ENCODE results near the gene RNF149. TPM values are rescaled to one million over a fixed set of nuclear protein-coding genes. Genes with fewer than 3 reads are reported as not detected.
A peak's percentile ranks its signal among the peaks of the same experiment; 100 is the strongest.

RNF149 gene
- total RNA-seq, 5 donors from 2014 or later (not counting 1 experiment from before 2014, with no cell fraction given): 114 to 139 (median 123) TPM

GRCh38 chr2:101344137-101344536, 35.6 kb upstream of the RNF149 start:
- ATAC-seq (replicated peaks in 1 of 4) (no peak), DNase-seq (no peak)
- no peak overlapping the region for H3K4me3 Mint-ChIP-seq
- no peaks in the 10 kb centered on the region for H3K9me3 Mint-ChIP-seq
- H3K27me3 ChIP-seq (replicated peaks in 1 of 2; ENCODE audit: control insufficient read depth in 2 of 2, extremely low read depth in 1 of 2, insufficient read depth in 2 of 2, low read length in 1 of 2): no peaks in the 10 kb centered on the region
- no peaks in the 10 kb centered on the region for H3K36me3 Mint-ChIP-seq
- no peaks in the 10 kb centered on the region for H3K9me3 ChIP-seq
- WGBS (ENCODE audit: insufficient coverage): 72% methylated on average over 5 of the region's 5 CpGs
- ChIA-PET CTCF (interaction anchor here in 1 of 2 donors (1.5 kb wide), 1 partner anchor 33 kb away, joined by 4 read pairs; no protein-coding TSS in a partner anchor), POLR2A (no interaction called here)
- H3K4me1 Mint-ChIP-seq: peaks cover 24 to 31% (median 29%) of the 10 kb centered on the region in 3 donors
- no peaks in the 10 kb centered on the region for H3K36me3 ChIP-seq (ENCODE audit: control insufficient read depth in 2 of 2, extremely low read depth in 1 of 2, insufficient read depth in 1 of 2, low read length in 1 of 2)
- H3K4me1 ChIP-seq (ENCODE audit: control insufficient read depth in 1 of 2, extremely low read depth in 1 of 2, insufficient read depth in 2 of 2, low read length in 2 of 2): peaks cover 8 to 16% of the 10 kb centered on the region in 2 experiments
- no peak overlapping the region for H3K27ac ChIP-seq (ENCODE audit: low read length)
- H3K27me3 Mint-ChIP-seq: no peaks in the 10 kb centered on the region
- no peak overlapping the region for H3K27ac Mint-ChIP-seq
- no peak overlapping the region for H3K4me3 ChIP-seq (ENCODE audit: control insufficient read depth in 1 of 2, extremely low read depth in 1 of 2, low read length in 1 of 2)

DNA sequence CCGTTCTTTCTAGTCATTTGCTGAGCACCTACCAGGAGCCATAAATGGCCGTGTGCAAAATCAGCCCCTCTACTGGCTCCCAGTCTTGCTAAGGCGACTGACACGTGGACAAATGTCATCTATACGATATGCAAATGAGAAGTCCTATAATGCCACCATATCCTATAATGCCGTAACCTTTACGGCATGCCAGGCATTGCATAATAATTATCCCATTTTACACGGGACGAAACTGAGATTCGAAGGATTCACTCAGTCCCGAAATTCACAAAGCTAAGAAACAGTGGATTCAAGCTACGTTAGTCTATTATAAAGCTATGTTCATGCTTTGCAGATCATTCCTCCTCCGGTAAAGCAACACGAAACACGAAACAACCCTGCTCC, 34.1 kb upstream of the RNF149 start:
- H3K4me1 Mint-ChIP-seq: peaks cover 24 to 40% (median 31%) of the 10 kb centered on the region in 3 donors
- no peaks in the 10 kb centered on the region for H3K9me3 ChIP-seq
- no peak overlapping the region for H3K4me3 Mint-ChIP-seq
- no peak for ATAC-seq (replicated peaks in 1 of 4)
- no peak for DNase-seq
- no peak overlapping the region for H3K4me3 ChIP-seq (ENCODE audit: control insufficient read depth in 1 of 2, extremely low read depth in 1 of 2, low read length in 1 of 2)
- H3K36me3 Mint-ChIP-seq: no peaks in the 10 kb centered on the region
- no peaks in the 10 kb centered on the region for H3K27me3 Mint-ChIP-seq
- no peak overlapping the region for H3K27ac Mint-ChIP-seq
- CTCF ChIA-PET: interaction anchor here (0.6 to 1.8 kb wide), 14 partner anchors 9 to 1483 kb away, joined by 3 to 13 read pairs (median 4); no protein-coding TSS in a partner anchor
- POLR2A ChIA-PET: no interaction called here
- no peaks in the 10 kb centered on the region for H3K9me3 Mint-ChIP-seq
- H3K27ac ChIP-seq (ENCODE audit: low read length): no peak overlapping the region
- peaks cover 8 to 16% of the 10 kb centered on the region in 2 experiments for H3K4me1 ChIP-seq (ENCODE audit: control insufficient read depth in 1 of 2, extremely low read depth in 1 of 2, insufficient read depth in 2 of 2, low read length in 2 of 2)
- no peaks in the 10 kb centered on the region for H3K27me3 ChIP-seq (replicated peaks in 1 of 2; ENCODE audit: control insufficient read depth in 2 of 2, extremely low read depth in 1 of 2, insufficient read depth in 2 of 2, low read length in 1 of 2)
- H3K36me3 ChIP-seq (ENCODE audit: control insufficient read depth in 2 of 2, extremely low read depth in 1 of 2, insufficient read depth in 1 of 2, low read length in 1 of 2): no peaks in the 10 kb centered on the region
- WGBS (ENCODE audit: insufficient coverage): 85% methylated on average over 14 of the region's 15 CpGs

DNA sequence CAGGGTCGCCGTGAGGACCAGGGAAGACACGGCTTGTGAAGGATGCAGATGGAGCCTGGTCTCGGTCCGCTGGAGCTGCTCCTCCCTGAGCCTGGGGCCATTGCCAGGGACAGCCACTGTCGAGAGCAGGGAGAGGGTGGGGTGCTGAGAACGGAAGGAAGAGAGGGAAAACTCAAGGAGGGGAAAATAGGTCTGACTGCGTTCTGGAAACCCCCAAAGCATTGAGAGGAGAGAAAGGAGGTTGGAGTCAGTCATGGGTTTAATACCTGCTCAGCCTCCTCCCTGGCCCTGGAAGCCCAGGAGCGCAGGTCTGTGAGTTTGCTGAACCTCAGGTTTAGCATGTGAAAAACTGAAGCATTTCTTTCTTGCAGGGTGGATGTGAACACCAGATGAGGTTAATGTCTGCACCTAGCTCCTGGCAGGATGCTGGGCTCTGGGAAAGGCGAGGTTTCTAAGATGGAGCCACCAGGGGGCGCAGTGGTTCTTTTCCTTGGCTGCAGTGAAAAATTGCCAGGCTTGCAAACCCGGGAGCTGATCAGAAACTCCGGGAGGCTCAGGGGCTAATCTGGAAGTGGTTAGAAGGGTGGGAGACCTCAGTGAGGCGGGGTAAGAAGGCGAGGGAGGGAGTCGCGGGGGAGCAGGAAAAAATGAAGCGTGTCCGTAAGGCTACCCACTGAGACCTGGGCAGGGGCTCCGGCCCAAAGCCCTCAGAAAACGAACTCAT, 33.6 kb upstream of the RNF149 start:
- Histone ChIP-seq H3K9me3 (no peaks in the 10 kb centered on the region), H3K27me3 (replicated peaks in 1 of 2; ENCODE audit: control insufficient read depth in 2 of 2, extremely low read depth in 1 of 2, insufficient read depth in 2 of 2, low read length in 1 of 2) (no peaks in the 10 kb centered on the region), H3K4me1 (ENCODE audit: control insufficient read depth in 1 of 2, extremely low read depth in 1 of 2, insufficient read depth in 2 of 2, low read length in 2 of 2) (peaks cover 8 to 16% of the 10 kb centered on the region in 2 experiments), H3K4me3 (ENCODE audit: control insufficient read depth in 1 of 2, extremely low read depth in 1 of 2, low read length in 1 of 2) (no peak overlapping the region), H3K36me3 (ENCODE audit: control insufficient read depth in 2 of 2, extremely low read depth in 1 of 2, insufficient read depth in 1 of 2, low read length in 1 of 2) (no peaks in the 10 kb centered on the region), H3K27ac (ENCODE audit: low read length) (no peak overlapping the region)
- ChIA-PET POLR2A (interaction anchor here (0.6 to 0.7 kb wide), 3 partner anchors 35 to 340 kb away, joined by 3 to 4 read pairs (median 3); no protein-coding TSS in a partner anchor), CTCF (interaction anchor here (0.5 to 1.8 kb wide), 20 partner anchors 8 to 1484 kb away, joined by 3 to 13 read pairs (median 4); no protein-coding TSS in a partner anchor)
- 54% methylated on average over 21 of the region's 21 CpGs for WGBS (ENCODE audit: insufficient coverage)
- Mint-ChIP-seq H3K36me3 (no peaks in the 10 kb centered on the region), H3K4me3 (peak overlapping the region in 1 of 3 donors; percentile 11), H3K9me3 (no peaks in the 10 kb centered on the region), H3K4me1 (peaks cover 24 to 40% (median 32%) of the 10 kb centered on the region in 3 donors), H3K27ac (peak overlapping the region in 1 of 2 donors; percentile 16), H3K27me3 (no peaks in the 10 kb centered on the region)
- ATAC-seq (replicated peaks in 1 of 4): peak in 3 of 4 experiments; percentile 59 to 70 (median 64)
- peak in 34 of 35 experiments; percentile 16 to 84 (median 60) for DNase-seq

DNA sequence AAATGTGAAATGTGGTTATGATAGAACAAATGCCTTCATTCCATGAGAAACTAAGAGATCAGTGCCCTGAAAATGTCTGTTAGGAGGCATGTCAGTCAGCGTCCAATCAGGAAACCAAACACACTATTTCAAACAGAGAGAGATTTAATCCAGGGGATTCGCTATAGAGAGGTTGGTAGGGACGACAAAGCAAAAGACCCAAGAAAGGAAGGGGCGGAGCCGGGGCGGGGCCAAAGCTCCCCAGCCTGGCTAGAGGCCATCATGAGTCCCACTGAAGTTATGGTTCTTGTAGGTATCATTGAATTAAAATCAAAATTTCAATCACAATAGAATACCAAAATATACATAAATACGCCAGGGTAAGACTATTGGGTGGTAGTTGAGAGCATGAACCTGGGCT, 32.9 kb upstream of the RNF149 start:
- Mint-ChIP-seq H3K4me1 (peaks cover 24 to 40% (median 33%) of the 10 kb centered on the region in 3 donors), H3K4me3 (peak overlapping the region in 1 of 3 donors; percentile 11), H3K36me3 (no peaks in the 10 kb centered on the region), H3K9me3 (no peaks in the 10 kb centered on the region), H3K27me3 (no peaks in the 10 kb centered on the region), H3K27ac (peak overlapping the region in 1 of 2 donors; percentile 16)
- no peak overlapping the region for H3K4me3 ChIP-seq (ENCODE audit: control insufficient read depth in 1 of 2, extremely low read depth in 1 of 2, low read length in 1 of 2)
- POLR2A ChIA-PET: interaction anchor here (0.6 to 0.7 kb wide), 2 partner anchors 34 to 52 kb away, joined by 3 to 4 read pairs; no protein-coding TSS in a partner anchor
- no peak overlapping the region for H3K27ac ChIP-seq (ENCODE audit: low read length)
- H3K4me1 ChIP-seq (ENCODE audit: control insufficient read depth in 1 of 2, extremely low read depth in 1 of 2, insufficient read depth in 2 of 2, low read length in 2 of 2): peaks cover 8 to 16% of the 10 kb centered on the region in 2 experiments
- CTCF ChIA-PET: interaction anchor here (0.5 to 1.8 kb wide), 19 partner anchors 8 to 910 kb away, joined by 3 to 13 read pairs (median 4); no protein-coding TSS in a partner anchor
- no peaks in the 10 kb centered on the region for H3K27me3 ChIP-seq (replicated peaks in 1 of 2; ENCODE audit: control insufficient read depth in 2 of 2, extremely low read depth in 1 of 2, insufficient read depth in 2 of 2, low read length in 1 of 2)
- WGBS (ENCODE audit: insufficient coverage): no CpG with 5 or more reads among the region's 7 CpGs
- DNase-seq: peak in 7 of 35 experiments; percentile 15 to 36 (median 27)
- no peaks in the 10 kb centered on the region for H3K36me3 ChIP-seq (ENCODE audit: control insufficient read depth in 2 of 2, extremely low read depth in 1 of 2, insufficient read depth in 1 of 2, low read length in 1 of 2)
- ATAC-seq (replicated peaks in 1 of 4): peak in 3 of 4 experiments; percentile 36 to 53 (median 46)
- H3K9me3 ChIP-seq: no peaks in the 10 kb centered on the region

DNA sequence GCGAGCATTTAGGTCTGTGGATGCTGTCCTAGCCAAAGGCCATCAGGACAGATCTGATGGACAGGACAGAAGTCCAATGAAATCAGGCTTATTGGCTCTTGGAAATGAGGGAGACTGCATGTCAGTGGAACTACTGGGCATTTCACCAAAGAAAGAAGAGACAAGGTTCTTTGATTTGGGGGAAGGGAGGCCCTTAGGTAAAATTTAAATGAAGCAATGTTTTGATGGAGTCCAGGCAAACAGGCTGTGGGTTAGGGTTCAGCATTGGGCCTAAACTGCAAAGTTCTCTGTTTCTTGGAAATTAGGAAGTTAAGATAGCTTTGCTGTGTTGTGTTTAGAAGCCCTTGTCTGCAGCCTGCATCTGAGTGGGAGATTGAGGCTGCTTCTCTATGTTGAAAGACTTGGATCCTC, 31.6 kb upstream of the RNF149 start:
- DNase-seq (no peak), ATAC-seq (replicated peaks in 1 of 4) (no peak)
- H3K36me3 Mint-ChIP-seq: no peaks in the 10 kb centered on the region
- no peaks in the 10 kb centered on the region for H3K27me3 ChIP-seq (replicated peaks in 1 of 2; ENCODE audit: control insufficient read depth in 2 of 2, extremely low read depth in 1 of 2, insufficient read depth in 2 of 2, low read length in 1 of 2)
- no peaks in the 10 kb centered on the region for H3K36me3 ChIP-seq (ENCODE audit: control insufficient read depth in 2 of 2, extremely low read depth in 1 of 2, insufficient read depth in 1 of 2, low read length in 1 of 2)
- H3K9me3 ChIP-seq: no peaks in the 10 kb centered on the region
- H3K4me3 Mint-ChIP-seq: no peak overlapping the region
- H3K4me3 ChIP-seq (ENCODE audit: control insufficient read depth in 1 of 2, extremely low read depth in 1 of 2, low read length in 1 of 2): no peak overlapping the region
- H3K9me3 Mint-ChIP-seq: no peaks in the 10 kb centered on the region
- H3K27me3 Mint-ChIP-seq: no peaks in the 10 kb centered on the region
- no peak overlapping the region for H3K27ac ChIP-seq (ENCODE audit: low read length)
- H3K4me1 Mint-ChIP-seq: peaks cover 24 to 40% (median 35%) of the 10 kb centered on the region in 3 donors
- ChIA-PET CTCF (interaction anchor here (0.6 to 1.0 kb wide), 2 partner anchors 79 to 189 kb away, joined by 3 read pairs; no protein-coding TSS in a partner anchor), POLR2A (interaction anchor here (0.6 to 0.9 kb wide), 3 partner anchors 22 to 255 kb away, joined by 3 to 8 read pairs (median 3); no protein-coding TSS in a partner anchor)
- peak overlapping the region; percentile 8 to 33 for H3K27ac Mint-ChIP-seq
- peaks cover 8 to 16% of the 10 kb centered on the region in 2 experiments for H3K4me1 ChIP-seq (ENCODE audit: control insufficient read depth in 1 of 2, extremely low read depth in 1 of 2, insufficient read depth in 2 of 2, low read length in 2 of 2)
- WGBS (ENCODE audit: insufficient coverage): 91% methylated on average over 1 of the region's 1 CpG

DNA sequence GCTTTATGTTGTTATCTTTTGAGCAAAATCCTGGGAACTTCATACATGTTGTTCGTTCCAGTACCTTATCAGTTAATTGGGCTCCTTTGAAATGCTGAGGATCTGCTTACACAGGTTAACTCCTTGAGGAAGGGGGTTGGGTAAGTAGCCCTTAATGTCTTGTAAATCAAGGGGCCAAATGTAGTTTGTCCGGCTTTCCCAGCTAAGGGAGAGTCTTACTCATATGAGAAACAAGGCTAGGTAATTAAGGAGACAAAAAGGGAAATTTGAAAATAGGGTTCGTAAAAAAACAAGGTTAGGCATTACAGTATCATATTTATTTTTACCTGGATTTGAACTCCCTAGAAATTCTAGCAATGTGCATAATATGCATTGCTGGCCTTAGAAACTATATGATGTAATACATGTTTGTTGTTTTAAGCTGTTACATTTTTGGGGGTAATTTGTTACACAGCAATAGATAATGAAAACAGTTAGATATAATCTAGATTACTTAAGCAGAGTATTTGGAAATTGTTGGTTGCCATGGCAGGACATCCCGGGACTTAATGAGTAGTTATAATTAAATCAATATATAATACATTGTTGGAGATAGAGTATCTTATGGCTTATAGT, 30.9 kb upstream of the RNF149 start:
- Mint-ChIP-seq H3K9me3 (no peaks in the 10 kb centered on the region), H3K4me1 (peaks cover 24 to 40% (median 35%) of the 10 kb centered on the region in 3 donors), H3K27ac (no peak overlapping the region), H3K4me3 (no peak overlapping the region), H3K36me3 (no peaks in the 10 kb centered on the region), H3K27me3 (no peaks in the 10 kb centered on the region)
- ATAC-seq (replicated peaks in 1 of 4) (no peak), DNase-seq (no peak)
- Histone ChIP-seq H3K36me3 (ENCODE audit: control insufficient read depth in 2 of 2, extremely low read depth in 1 of 2, insufficient read depth in 1 of 2, low read length in 1 of 2) (no peaks in the 10 kb centered on the region), H3K4me3 (ENCODE audit: control insufficient read depth in 1 of 2, extremely low read depth in 1 of 2, low read length in 1 of 2) (no peak overlapping the region), H3K27ac (ENCODE audit: low read length) (no peak overlapping the region), H3K4me1 (ENCODE audit: control insufficient read depth in 1 of 2, extremely low read depth in 1 of 2, insufficient read depth in 2 of 2, low read length in 2 of 2) (peaks cover 8 to 19% of the 10 kb centered on the region in 2 experiments), H3K9me3 (no peaks in the 10 kb centered on the region), H3K27me3 (replicated peaks in 1 of 2; ENCODE audit: control insufficient read depth in 2 of 2, extremely low read depth in 1 of 2, insufficient read depth in 2 of 2, low read length in 1 of 2) (no peaks in the 10 kb centered on the region)
- WGBS (ENCODE audit: insufficient coverage): 67% methylated on average over 1 of the region's 4 CpGs
- ChIA-PET POLR2A (interaction anchor here in 1 of 2 donors (0.6 kb wide), 1 partner anchor 256 kb away, joined by 8 read pairs; no protein-coding TSS in a partner anchor), CTCF (no interaction called here)

Measured in T-cell (primary cell).